H9 (cell line): ENCODE results near the gene PARD3. TPM values are rescaled to one million over a fixed set of nuclear protein-coding genes. Genes with fewer than 3 reads are reported as not detected.

Experiments used
- DNase-seq: peaks from one replicate; pipeline ENCODE4 v3.0.0-alpha.2; 2017
- H2AFZ ChIP-seq: one replicate; pipeline ENCODE4 v1.6.1; 2013; ENCODE audit warnings: mild to moderate bottlenecking, low read length, control low read depth, moderate library complexity
- H2AK5ac ChIP-seq: 2 replicates; pipeline ENCODE4 v1.6.1; 2013; ENCODE audit warnings: low read length, control low read depth, mixed read lengths; ENCODE audit not compliant: insufficient read length
- H2BK120ac ChIP-seq: one replicate; pipeline ENCODE4 v1.6.1; 2013; ENCODE audit warnings: low read depth, mild to moderate bottlenecking, low read length, control low read depth, inconsistent platforms; ENCODE audit not compliant: poor library complexity, severe bottlenecking
- H2BK12ac ChIP-seq: 2 replicates; pipeline ENCODE4 v1.6.1; 2013; ENCODE audit warnings: low read length, control low read depth, mixed read lengths, low read depth; ENCODE audit not compliant: insufficient read length
- H2BK15ac ChIP-seq: 2 replicates; pipeline ENCODE4 v1.6.1; 2013; ENCODE audit warnings: low read depth, low read length, control low read depth
- H2BK20ac ChIP-seq: one replicate; pipeline ENCODE4 v1.6.1; 2013; ENCODE audit warnings: low read depth, mild to moderate bottlenecking, low read length, control low read depth, inconsistent platforms; ENCODE audit not compliant: poor library complexity, severe bottlenecking
- H2BK5ac ChIP-seq: 2 replicates; pipeline ENCODE4 v1.6.1; 2013; ENCODE audit warnings: low read length, control low read depth, mixed read lengths; ENCODE audit not compliant: insufficient read length
- H3K14ac ChIP-seq: 2 replicates; pipeline ENCODE4 v1.6.1; 2013; ENCODE audit warnings: low read length, control low read depth; ENCODE audit not compliant: insufficient read depth
- H3K18ac ChIP-seq: 2 replicates; pipeline ENCODE4 v1.6.1; 2013; ENCODE audit warnings: low read depth, mild to moderate bottlenecking, mixed read lengths, low read length, control low read depth; ENCODE audit not compliant: insufficient read length
- H3K23ac ChIP-seq: 2 replicates; pipeline ENCODE4 v1.6.1; 2013; ENCODE audit warnings: low read length, control low read depth, mixed read lengths, low read depth; ENCODE audit not compliant: insufficient read length
- H3K23me2 ChIP-seq: 2 replicates; pipeline ENCODE4 v1.6.1; 2013; ENCODE audit warnings: low read depth, mild to moderate bottlenecking, mixed read lengths, low read length, control low read depth; ENCODE audit not compliant: insufficient read length, poor library complexity, severe bottlenecking
- H3K27ac ChIP-seq: 2 replicates; pipeline ENCODE4 v1.5.1; 2013; ENCODE audit warnings: low read length, control low read depth, mixed read lengths, low read depth; ENCODE audit not compliant: insufficient read length
- H3K27me3 ChIP-seq: 2 replicates; pipeline ENCODE4 v1.6.1; 2013; ENCODE audit warnings: low read length, control low read depth, inconsistent platforms; ENCODE audit not compliant: insufficient read depth
- H3K4ac ChIP-seq: 2 replicates; pipeline ENCODE4 v1.6.1; 2013; ENCODE audit warnings: low read depth, mild to moderate bottlenecking, control low read depth, inconsistent platforms, low read length, moderate library complexity
- H3K4me1 ChIP-seq: 2 replicates; pipeline ENCODE4 v1.6.1; 2013; ENCODE audit warnings: low read length, control low read depth, inconsistent platforms; ENCODE audit not compliant: insufficient read depth
- H3K4me2 ChIP-seq: 2 replicates; pipeline ENCODE4 v1.6.1; 2013; ENCODE audit warnings: low read length, control low read depth, mixed read lengths; ENCODE audit not compliant: insufficient read length, insufficient read depth
- H3K56ac ChIP-seq: 2 replicates; pipeline ENCODE4 v1.6.1; 2013; ENCODE audit warnings: low read depth, mild to moderate bottlenecking, mixed read lengths, low read length, control low read depth; ENCODE audit not compliant: insufficient read length
- H3K79me1 ChIP-seq: 2 replicates; pipeline ENCODE4 v1.6.1; 2013; ENCODE audit warnings: low read depth, mild to moderate bottlenecking, moderate library complexity, low read length, control low read depth, inconsistent platforms; ENCODE audit not compliant: insufficient read depth, poor library complexity, severe bottlenecking
- H3K79me2 ChIP-seq: 2 replicates; pipeline ENCODE4 v1.6.1; 2013; ENCODE audit warnings: low read length, control low read depth, inconsistent platforms; ENCODE audit not compliant: insufficient read depth
- H3K9ac ChIP-seq: 2 replicates; pipeline ENCODE4 v1.6.1; 2013; ENCODE audit warnings: low read length, control low read depth, mixed read lengths; ENCODE audit not compliant: insufficient read length; ENCODE audit errors: extremely low read depth
- H3K9me3 ChIP-seq: one replicate; pipeline ENCODE4 v1.6.1; 2013; ENCODE audit warnings: low read depth, low read length, inconsistent platforms; ENCODE audit not compliant: control insufficient read depth
- H3T11ph ChIP-seq: one replicate; pipeline ENCODE4 v1.6.1; 2013; ENCODE audit warnings: mild to moderate bottlenecking, low read length, control low read depth, inconsistent platforms
- H4K20me1 ChIP-seq: one replicate; pipeline ENCODE4 v1.6.1; 2013; ENCODE audit not compliant: control insufficient read depth, insufficient read length, insufficient read depth
- H4K5ac ChIP-seq: 2 replicates; pipeline ENCODE4 v1.6.1; 2013; ENCODE audit warnings: low read depth, mild to moderate bottlenecking, mixed read lengths, low read length, control low read depth; ENCODE audit not compliant: insufficient read length
- H4K8ac ChIP-seq: replicated peaks from 2 replicates; pipeline ENCODE4 v1.6.1; 2013; ENCODE audit warnings: low read length, control low read depth, mixed read lengths, low read depth; ENCODE audit not compliant: insufficient read length
- H4K91ac ChIP-seq: 2 replicates; pipeline ENCODE4 v1.6.1; 2013; ENCODE audit warnings: low read depth, mild to moderate bottlenecking, moderate library complexity, mixed read lengths, low read length, control low read depth; ENCODE audit not compliant: insufficient read length
- H3K27ac Mint-ChIP-seq, 3 experiments: 2 replicates in 2 of 3; 3 replicates in 1 of 3; pipeline ENCODE4 v1.8.0; 2020 to 2021; ENCODE audit warnings: mixed read lengths in 3 of 3, mild to moderate bottlenecking in 1 of 3, moderate library complexity in 1 of 3
- H3K27me3 Mint-ChIP-seq: 2 replicates; pipeline ENCODE4 v1.8.0; 2021; ENCODE audit warnings: low read depth, mild to moderate bottlenecking, moderate library complexity, mixed read lengths
- H3K36me3 Mint-ChIP-seq, 3 experiments: 2 replicates in 2 of 3; 3 replicates in 1 of 3; pipeline ENCODE4 v1.8.0; 2020 to 2021; ENCODE audit warnings: low read depth in 3 of 3, mixed read lengths in 3 of 3; ENCODE audit not compliant: insufficient read depth in 1 of 3
- H3K4me1 Mint-ChIP-seq, 2 experiments: 2 replicates each; pipeline ENCODE4 v1.8.0; 2020; ENCODE audit warnings: mixed read lengths in 2 of 2
- H3K4me3 Mint-ChIP-seq, 2 experiments: 2 replicates in 1 of 2; 3 replicates in 1 of 2; pipeline ENCODE4 v1.8.0; 2020 to 2021; ENCODE audit warnings: mild to moderate bottlenecking in 2 of 2, mixed read lengths in 2 of 2, moderate library complexity in 1 of 2
- H3K9me3 Mint-ChIP-seq, 2 experiments: 2 replicates in 1 of 2; 3 replicates in 1 of 2; pipeline ENCODE4 v1.8.0; 2020; ENCODE audit warnings: mild to moderate bottlenecking in 2 of 2, mixed read lengths in 2 of 2, moderate library complexity in 1 of 2
- CTCF ChIP-seq: fragments of 200-600 bp; sonication (generic); conservative IDR thresholded peaks from 3 replicates; pipeline ENCODE4 v1.8.0; 2021; ENCODE audit warnings: antibody characterized with exemption, mild to moderate bottlenecking
- WGBS: extraction: QIAGEN DNeasy Blood & Tissue Kit; methylation state at CpG from one replicate; pipeline ENCODE4 v1.1.7; 2013; ENCODE audit warnings: missing lambda C conversion rate, low lambda C conversion rate, mixed read lengths; ENCODE audit not compliant: insufficient read length; ENCODE audit errors: extremely low coverage; 5-methylcytosine and 5-hydroxymethylcytosine counted together
- total RNA-seq: library from RNA; stranded (reverse); gene quantifications from 2 replicates; pipeline ENCODE4 v1.2.1, GENCODE V29; 2021

Gene PARD3
- total RNA-seq, 1 experiment from 2014 or later: 44.7 TPM

GRCh38 chr10:34337917-34338316, 477.2 kb downstream of the PARD3 start:
- no peak overlapping the region for H2BK12ac ChIP-seq
- H3K4me3 Mint-ChIP-seq: no peak overlapping the region
- H4K8ac ChIP-seq: no peak overlapping the region
- no peaks in the 10 kb centered on the region for H3K79me2 ChIP-seq
- no peaks in the 10 kb centered on the region for H3K27me3 ChIP-seq
- H3K27me3 Mint-ChIP-seq: no peaks in the 10 kb centered on the region
- H2BK20ac ChIP-seq: no peak overlapping the region
- H3K56ac ChIP-seq: no peak overlapping the region
- no peak overlapping the region for H3K14ac ChIP-seq
- no CpG with 5 or more reads among the region's 3 CpGs for WGBS
- H3T11ph ChIP-seq: no peak overlapping the region
- no peak overlapping the region for H2AFZ ChIP-seq
- no peak overlapping the region for H3K9ac ChIP-seq
- H3K18ac ChIP-seq: no peak overlapping the region
- H3K4me1 Mint-ChIP-seq: no peaks in the 10 kb centered on the region
- peaks cover 0 to 4% (median 2%) of the 10 kb centered on the region in 3 experiments; a peak in 1 of 7 replicates for H3K36me3 Mint-ChIP-seq
- H2BK15ac ChIP-seq: no peak overlapping the region
- DNase-seq: no peak
- no peak overlapping the region for H4K5ac ChIP-seq
- no peak overlapping the region for H3K4ac ChIP-seq
- no peaks in the 10 kb centered on the region for H3K79me1 ChIP-seq
- no peak overlapping the region for H3K4me2 ChIP-seq
- TF ChIP-seq CTCF: no peak
- no peak overlapping the region for H3K27ac Mint-ChIP-seq
- peaks cover 2% of the 10 kb centered on the region; the same call in 1 of the 2 replicates for H3K4me1 ChIP-seq
- H3K27ac ChIP-seq: no peak overlapping the region
- H4K91ac ChIP-seq: no peak overlapping the region
- no peak overlapping the region for H2BK5ac ChIP-seq
- H4K20me1 ChIP-seq: no peaks in the 10 kb centered on the region
- H3K9me3 ChIP-seq: no peaks in the 10 kb centered on the region
- no peak overlapping the region for H2BK120ac ChIP-seq
- no peaks in the 10 kb centered on the region for H3K9me3 Mint-ChIP-seq
- no peak overlapping the region for H3K23ac ChIP-seq
- no peaks in the 10 kb centered on the region for H3K23me2 ChIP-seq
- no peak overlapping the region for H2AK5ac ChIP-seq
